Peyer's patch (tissue), 4 donors: Measurements from ENCODE around the gene TMOD2. TPM values are rescaled to one million over a fixed set of nuclear protein-coding genes. Genes with fewer than 3 reads are reported as not detected.

ENCODE experiments used
- DNase-seq, 3 donors: peaks; one replicate each; pipeline ENCODE4 v3.0.0-alpha.2; 2017 to 2019
- H3K27ac ChIP-seq, 4 donors: fragments of 200-600 bp; sonication (generic); one replicate each; pipeline ENCODE4 v1.5.1; 2016 to 2019
- H3K27me3 ChIP-seq, 2 donors: fragments of 200-600 bp; sonication (generic); one replicate each; pipeline ENCODE4 v1.5.1; 2019
- H3K36me3 ChIP-seq, 3 donors: fragments of 200-600 bp; sonication (generic); one replicate each; pipeline ENCODE4 v1.5.1; 2016 to 2019
- H3K4me1 ChIP-seq, 4 donors: fragments of 200-600 bp; sonication (generic); one replicate each; pipeline ENCODE4 v1.5.1; 2016 to 2019
- H3K4me3 ChIP-seq, 4 donors: fragments of 200-600 bp; sonication (generic); 1 replicate in 3 of 4; 2 replicates in 1 of 4; pipeline ENCODE4 v1.5.1; 2016 to 2019; ENCODE audit warnings: mild to moderate bottlenecking in 1 of 4
- H3K9me3 ChIP-seq, 4 donors: fragments of 200-600 bp; sonication (generic); one replicate each; pipeline ENCODE4 v1.5.1; 2016 to 2019; ENCODE audit warnings: mild to moderate bottlenecking in 1 of 4
- CTCF ChIP-seq, 6 experiments: fragments of 450-650 bp in 4 of 6; fragments of 200-600 bp in 2 of 6; sonication (generic) in 1 of 6; IDR thresholded peaks; one replicate each; pipeline ENCODE4 v1.5.1; 2017 to 2019; ENCODE audit warnings: antibody characterized with exemption in 6 of 6, mild to moderate bottlenecking in 3 of 6, moderate library complexity in 1 of 6
- POLR2A ChIP-seq, 2 donors: fragments of 450-650 bp; IDR thresholded peaks; one replicate each; pipeline ENCODE4 v1.5.1; 2017; ENCODE audit warnings: antibody characterized with exemption in 2 of 2, mild to moderate bottlenecking in 2 of 2, moderate library complexity in 2 of 2
- total RNA-seq, 4 donors: library from RNA; depleted of rRNA; stranded (reverse); fragments of >200 nt; gene quantifications; one replicate each; pipeline ENCODE4 v1.1.0, GENCODE V29; 2016

Gene TMOD2
- total RNA-seq, 4 donors from 2014 or later, result 4.0 to 25.6 (median 6.6) TPM

DNA sequence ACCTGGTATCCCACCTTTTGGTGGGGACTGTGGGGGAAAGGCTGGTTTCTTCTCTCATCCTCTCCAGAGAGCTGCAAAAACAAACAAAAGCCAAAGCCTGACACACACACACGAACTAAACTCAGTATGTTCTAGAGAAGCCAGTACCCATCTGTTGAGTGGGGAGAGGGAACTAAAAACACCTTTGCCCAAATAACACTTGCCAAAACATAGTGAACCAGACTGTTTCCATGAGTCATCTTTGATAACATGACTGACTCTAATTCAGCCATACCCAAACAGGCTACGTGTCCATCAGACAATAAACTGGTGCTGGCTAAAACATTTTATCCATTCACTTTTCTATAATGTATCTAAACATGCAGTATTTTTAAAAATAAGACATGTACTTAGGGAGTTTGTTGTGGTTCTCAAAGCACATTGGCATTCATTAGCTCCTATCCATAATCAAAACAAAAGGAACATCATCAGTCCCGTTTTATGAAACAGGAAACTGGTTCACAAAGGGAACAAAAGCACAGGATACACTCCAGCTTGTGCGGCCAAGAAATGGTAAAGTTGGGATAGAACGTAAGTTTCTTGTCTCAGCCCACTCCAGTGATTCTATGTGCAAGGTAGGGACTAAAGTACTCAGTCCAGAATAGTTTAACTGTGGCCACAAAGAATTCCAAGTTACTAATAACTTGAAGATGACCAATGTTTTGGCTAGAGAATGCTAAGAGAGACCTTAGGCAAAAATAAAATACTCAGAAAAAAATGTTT is 30.0 kb upstream of the TMOD2 start:
- Histone ChIP-seq H3K4me3 (no peak overlapping the region), H3K36me3 (no peaks in the 10 kb centered on the region), H3K27me3 (no peaks in the 10 kb centered on the region), H3K4me1 (peaks cover 0 to 19% (median 5%) of the 10 kb centered on the region in 4 donors), H3K9me3 (no peaks in the 10 kb centered on the region), H3K27ac (peak overlapping the region in 3 of 4 donors; percentile 9 to 65 (median 32))
- TF ChIP-seq POLR2A (IDR thresholded peaks at IDR 0.05) (no peak), CTCF (IDR thresholded peaks at IDR 0.05) (no peak)
- no peak for DNase-seq

DNA sequence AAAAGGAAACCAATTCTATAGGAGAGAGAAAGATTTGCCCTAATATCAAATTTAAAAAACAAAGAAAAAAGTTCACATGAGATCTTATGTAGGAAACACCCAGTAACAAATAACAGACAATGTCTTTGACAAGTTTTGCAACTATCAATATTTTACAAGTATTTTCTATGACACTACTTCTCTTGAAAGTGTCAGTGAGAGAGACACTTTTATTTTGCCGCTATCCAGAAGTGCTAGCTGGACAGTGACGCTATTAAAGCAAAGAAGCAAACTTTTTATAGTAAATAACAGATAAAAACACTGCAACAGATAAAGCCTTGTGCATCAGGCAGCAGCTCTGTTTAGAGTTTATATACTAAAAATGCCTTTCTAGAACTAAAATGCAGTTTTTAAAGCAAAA is 27.2 kb upstream of the TMOD2 start:
- Histone ChIP-seq H3K4me3 (no peak overlapping the region), H3K36me3 (no peaks in the 10 kb centered on the region), H3K4me1 (peaks cover 0 to 20% (median 3%) of the 10 kb centered on the region in 4 donors), H3K27me3 (no peaks in the 10 kb centered on the region), H3K27ac (no peak overlapping the region), H3K9me3 (no peaks in the 10 kb centered on the region)
- no peak for DNase-seq
- TF ChIP-seq CTCF (IDR thresholded peaks at IDR 0.05) (no peak), POLR2A (IDR thresholded peaks at IDR 0.05) (no peak)

DNA sequence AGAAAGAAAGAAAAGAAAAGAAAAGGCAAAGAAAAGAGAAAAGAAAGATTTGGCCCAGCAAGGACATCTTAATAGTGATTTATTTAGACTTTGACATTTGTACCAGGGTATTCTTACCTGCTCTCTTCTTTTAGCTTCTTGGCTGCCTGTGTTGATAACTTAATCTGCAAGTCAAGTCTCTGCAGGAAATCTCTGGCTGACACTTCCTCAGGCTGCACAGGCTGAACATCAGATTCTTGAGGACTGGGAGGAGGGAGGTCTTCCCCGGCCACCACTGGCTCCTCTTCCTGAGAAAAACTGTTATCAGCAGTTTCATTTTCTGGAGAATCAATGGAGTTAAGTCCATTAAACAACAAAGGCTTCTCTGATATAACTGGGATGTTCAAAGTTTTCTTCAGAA is 26.7 kb upstream of the TMOD2 start:
- DNase-seq, result no peak
- no peaks in the 10 kb centered on the region for H3K27me3 ChIP-seq
- no peak overlapping the region for H3K4me3 ChIP-seq
- H3K27ac ChIP-seq, result no peak overlapping the region
- H3K4me1 ChIP-seq, result peaks cover 0 to 20% (median 3%) of the 10 kb centered on the region in 4 donors
- no peaks in the 10 kb centered on the region for H3K36me3 ChIP-seq
- no peaks in the 10 kb centered on the region for H3K9me3 ChIP-seq
- TF ChIP-seq POLR2A (IDR thresholded peaks at IDR 0.05) (no peak), CTCF (IDR thresholded peaks at IDR 0.05) (no peak)

DNA sequence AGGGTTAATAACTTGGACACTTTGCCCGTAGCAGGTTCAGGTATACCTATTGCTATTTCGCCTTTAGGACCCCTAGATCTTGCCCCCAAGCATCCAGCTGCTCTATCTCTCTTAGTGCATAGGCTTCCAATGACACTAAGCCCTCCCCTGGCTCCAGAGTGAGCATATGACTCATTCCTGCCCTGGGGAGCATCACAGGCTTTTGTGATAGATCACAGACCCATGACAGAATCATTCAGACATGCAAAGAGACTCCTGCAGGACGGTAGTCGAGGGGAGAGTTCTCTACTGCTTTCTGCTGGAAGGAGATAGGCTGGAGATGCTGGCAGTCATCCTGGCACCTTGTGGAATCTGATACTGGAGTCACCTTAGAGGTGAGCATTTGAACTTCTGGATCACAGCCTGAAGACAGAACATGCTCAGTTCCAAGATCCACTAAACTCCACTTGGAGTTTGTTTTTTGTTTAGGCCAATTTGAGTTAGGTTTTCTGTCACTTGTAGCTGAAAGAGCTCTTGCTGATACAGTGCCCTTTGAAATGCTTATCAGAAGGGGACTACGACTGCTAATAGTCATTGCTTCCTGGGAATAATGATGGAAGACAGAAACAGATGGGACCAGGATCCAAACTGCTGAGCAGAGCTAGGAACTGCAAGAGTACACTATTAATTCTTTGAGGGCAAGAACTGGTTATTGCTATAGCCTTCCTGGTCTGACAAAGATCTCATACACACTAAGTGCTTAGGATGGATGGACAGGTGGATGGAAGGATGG is 24.9 kb upstream of the TMOD2 start:
- Histone ChIP-seq H3K27me3 (no peaks in the 10 kb centered on the region), H3K36me3 (no peaks in the 10 kb centered on the region), H3K27ac (peak overlapping the region in 2 of 4 donors; percentile 1 to 13), H3K4me3 (no peak overlapping the region), H3K4me1 (peaks cover 0 to 28% (median 6%) of the 10 kb centered on the region in 4 donors), H3K9me3 (no peaks in the 10 kb centered on the region)
- no peak for TF ChIP-seq CTCF (IDR thresholded peaks at IDR 0.05)
- peak in 1 of 3 donors; percentile 64 for DNase-seq

DNA sequence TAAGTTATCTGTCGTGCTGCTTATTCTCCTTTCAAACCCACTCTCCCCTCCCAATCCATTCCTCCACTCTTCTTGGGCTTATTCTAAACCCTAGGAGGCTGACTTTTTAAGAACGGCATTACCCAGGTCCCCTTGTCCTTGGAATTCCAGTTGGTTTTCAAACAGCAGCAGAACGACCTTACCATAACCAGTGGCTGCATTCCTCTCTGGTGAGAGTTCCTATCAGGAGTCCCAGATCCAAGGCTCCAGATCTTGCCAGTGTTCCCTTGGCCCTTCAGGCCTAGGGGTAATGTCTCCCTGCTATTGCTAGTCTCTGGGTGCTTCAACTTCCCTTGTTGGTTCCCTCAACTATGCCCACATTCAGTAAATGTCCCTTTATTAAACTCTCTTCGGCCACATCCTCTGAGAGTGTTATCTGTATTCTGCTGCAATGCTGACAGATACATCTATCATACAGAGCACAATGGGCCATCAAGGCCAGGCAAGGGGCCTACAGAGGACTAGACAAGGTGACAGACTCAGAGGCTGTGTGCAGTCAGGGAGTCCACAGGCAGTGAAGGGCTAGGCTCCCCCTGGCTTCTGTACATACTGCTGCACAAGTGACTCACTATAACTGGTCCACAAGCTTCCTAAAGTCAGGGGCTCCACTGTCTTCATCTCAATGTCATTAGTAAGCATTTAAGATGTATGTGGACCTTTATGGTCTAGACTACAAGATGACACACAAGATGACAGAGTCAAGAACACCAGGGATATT is 24.1 kb upstream of the TMOD2 start:
- H3K36me3 ChIP-seq, result no peaks in the 10 kb centered on the region
- H3K9me3 ChIP-seq, result no peaks in the 10 kb centered on the region
- no peak overlapping the region for H3K4me3 ChIP-seq
- TF ChIP-seq CTCF (IDR thresholded peaks at IDR 0.05) (no peak), POLR2A (IDR thresholded peaks at IDR 0.05) (no peak)
- no peaks in the 10 kb centered on the region for H3K27me3 ChIP-seq
- no peak for DNase-seq
- H3K4me1 ChIP-seq, result peaks cover 0 to 32% (median 9%) of the 10 kb centered on the region in 4 donors
- H3K27ac ChIP-seq, result no peak overlapping the region
